Fibroblast of the aortic adventitia (primary cell): ENCODE results near the gene XKRX. TPM values are rescaled to one million over a fixed set of nuclear protein-coding genes. Genes with fewer than 3 reads are reported as not detected.

Source experiments
- DNase-seq: peaks from one replicate; pipeline ENCODE4 v3.0.0-alpha.2; 2010; ENCODE audit warnings: low read depth
- H3K4me3 ChIP-seq: 2 replicates; pipeline ENCODE4 v1.5.1; 2011; ENCODE audit warnings: low read depth, mild to moderate bottlenecking, control low read depth, low read length, moderate library complexity
- total RNA-seq: library from RNA; depleted of rRNA; stranded (reverse); fragments of >200 nt; gene quantifications from 2 replicates; pipeline ENCODE4 v1.2.3, GENCODE V29; 2012; ENCODE audit warnings: low replicate concordance
- TF ChIP-seq, protein P1 (sequence below): IDR thresholded peaks from 2 replicates; pipeline ENCODE4 v1.5.1; 2011; ENCODE audit warnings: mild to moderate bottlenecking, low read length, control low read depth, inconsistent platforms; ENCODE audit not compliant: insufficient read depth

The XKRX gene
- total RNA-seq, 1 donor = 0.36 TPM

DNA sequence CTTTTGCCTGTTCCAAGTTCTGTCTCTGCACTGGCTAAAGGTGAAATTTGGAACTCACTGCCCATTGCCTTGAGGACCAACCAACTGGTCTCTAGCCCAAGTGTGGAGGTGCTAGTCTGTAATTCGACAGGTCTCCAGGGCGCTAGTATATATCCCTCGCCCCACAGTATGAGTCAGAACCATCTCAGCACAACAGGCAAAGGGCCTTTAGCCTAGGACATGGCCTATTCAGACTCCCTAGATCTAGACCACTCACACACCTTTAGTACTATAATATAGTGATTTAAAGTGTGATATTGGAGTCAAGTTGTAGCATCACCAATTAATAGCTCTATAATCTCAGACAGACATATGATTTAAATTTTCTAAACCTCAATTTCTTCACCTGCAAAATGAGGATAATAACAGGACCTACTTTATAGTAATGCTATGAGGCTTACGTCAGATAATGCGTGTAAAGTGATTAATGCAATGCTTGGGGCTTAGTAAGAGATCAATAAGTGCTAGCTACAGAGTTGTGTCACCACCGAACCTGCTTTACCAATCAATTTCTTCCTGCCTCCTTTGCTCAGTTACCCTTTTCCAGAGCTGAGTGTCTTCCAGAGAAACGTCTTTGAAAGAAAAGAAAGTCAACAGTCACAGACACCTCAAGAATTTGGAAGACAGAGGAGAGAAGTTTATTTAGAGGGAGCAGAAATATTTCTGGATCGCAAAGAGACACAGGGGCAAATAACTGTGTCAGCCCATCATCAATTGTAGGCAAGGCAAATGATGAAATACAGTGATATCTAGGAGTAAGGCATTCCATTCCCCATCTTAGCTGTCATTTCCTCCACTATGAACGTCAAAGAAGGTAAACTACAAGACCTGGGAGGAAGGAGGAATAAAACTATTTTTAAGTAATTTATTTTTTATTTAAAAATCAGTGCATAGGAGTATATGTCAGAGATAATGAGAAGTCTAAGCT is 56.8 kb downstream of the XKRX start:
- TF ChIP-seq, protein P1, sequence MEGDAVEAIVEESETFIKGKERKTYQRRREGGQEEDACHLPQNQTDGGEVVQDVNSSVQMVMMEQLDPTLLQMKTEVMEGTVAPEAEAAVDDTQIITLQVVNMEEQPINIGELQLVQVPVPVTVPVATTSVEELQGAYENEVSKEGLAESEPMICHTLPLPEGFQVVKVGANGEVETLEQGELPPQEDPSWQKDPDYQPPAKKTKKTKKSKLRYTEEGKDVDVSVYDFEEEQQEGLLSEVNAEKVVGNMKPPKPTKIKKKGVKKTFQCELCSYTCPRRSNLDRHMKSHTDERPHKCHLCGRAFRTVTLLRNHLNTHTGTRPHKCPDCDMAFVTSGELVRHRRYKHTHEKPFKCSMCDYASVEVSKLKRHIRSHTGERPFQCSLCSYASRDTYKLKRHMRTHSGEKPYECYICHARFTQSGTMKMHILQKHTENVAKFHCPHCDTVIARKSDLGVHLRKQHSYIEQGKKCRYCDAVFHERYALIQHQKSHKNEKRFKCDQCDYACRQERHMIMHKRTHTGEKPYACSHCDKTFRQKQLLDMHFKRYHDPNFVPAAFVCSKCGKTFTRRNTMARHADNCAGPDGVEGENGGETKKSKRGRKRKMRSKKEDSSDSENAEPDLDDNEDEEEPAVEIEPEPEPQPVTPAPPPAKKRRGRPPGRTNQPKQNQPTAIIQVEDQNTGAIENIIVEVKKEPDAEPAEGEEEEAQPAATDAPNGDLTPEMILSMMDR = no peak
- DNase-seq = peak; percentile 66
- H3K4me3 ChIP-seq = no peak overlapping the region

DNA sequence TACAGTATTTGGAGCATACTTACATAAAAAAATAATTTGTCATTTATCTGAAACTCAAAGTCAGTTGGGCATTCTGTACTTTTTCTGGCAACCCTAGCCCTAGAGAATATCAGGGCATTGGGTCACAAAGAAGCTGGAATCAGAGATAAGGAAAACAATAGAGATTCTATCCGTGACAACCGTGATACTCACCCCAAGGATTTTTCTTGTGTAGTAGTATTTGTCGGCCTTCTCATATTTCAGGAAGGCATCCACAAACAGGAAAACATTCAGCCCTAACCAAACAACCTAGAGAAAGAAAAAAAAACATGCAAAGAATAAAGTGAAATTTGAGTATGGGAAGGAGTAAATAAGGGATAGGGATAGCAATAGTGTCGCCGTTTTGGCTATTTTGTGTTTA is 58.2 kb downstream of the XKRX start:
- no peak overlapping the region for H3K4me3 ChIP-seq
- TF ChIP-seq, protein P1 = no peak
- DNase-seq = no peak

DNA sequence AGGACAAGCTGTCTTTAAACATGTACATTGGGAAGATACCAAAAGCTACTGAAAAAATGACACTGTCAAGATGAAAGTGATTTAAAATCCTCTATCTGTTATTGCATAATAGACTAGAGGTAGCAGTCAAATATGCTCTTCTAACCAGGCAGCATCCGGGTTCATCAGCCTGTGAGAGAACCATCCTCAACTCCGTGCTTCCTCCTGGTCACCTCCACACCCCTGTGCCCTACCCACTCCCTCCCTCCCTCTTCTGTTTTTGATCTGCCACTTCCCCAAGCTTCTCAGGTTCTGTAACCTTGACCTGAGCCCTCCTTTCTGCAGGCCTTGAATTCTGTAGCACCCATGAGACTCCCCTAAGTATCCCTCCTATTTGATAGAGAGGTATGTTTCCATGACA is 60.4 kb downstream of the XKRX start:
- no peak overlapping the region for H3K4me3 ChIP-seq
- TF ChIP-seq, protein P1 = no peak
- DNase-seq = no peak

DNA sequence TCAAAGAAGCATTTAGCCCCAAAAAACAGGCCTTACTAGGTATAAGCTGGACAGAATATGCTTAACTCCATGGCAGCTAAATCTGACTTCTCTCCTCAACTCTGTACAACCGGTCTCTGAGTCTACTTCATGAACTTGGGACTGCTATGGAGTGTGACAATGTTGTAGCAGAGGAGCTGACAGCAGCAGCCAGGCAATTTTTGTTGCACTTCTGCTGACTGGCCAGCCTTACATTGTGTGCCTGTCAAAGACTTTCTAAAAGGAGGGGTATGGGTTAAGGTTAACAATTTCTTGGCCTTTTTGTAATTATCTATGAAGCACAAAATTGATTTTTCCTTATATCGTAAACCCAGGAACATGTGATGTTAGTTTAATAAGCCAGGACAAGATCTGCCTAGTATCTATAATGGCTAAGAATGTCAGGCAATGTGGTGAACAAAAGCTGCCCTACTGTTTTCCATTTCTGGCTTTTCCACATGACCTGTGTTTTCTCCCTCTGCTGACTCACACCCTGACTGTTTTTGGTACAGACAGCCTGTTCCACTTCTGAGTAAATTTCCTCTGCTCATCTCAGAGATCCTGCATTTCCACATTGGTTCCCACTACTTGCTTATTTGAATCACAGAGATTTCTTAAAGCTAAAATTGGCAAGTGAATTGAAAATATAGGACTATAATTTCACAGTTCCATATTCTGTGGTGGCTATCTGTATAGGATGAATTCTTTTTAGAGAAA is 63.9 kb downstream of the XKRX start:
- TF ChIP-seq, protein P1 = no peak
- peak; percentile 59 for DNase-seq
- H3K4me3 ChIP-seq = no peak overlapping the region

Other genes starting within 250 kb of the XKRX start
- gene SYTL4, start 196.8 kb downstream of the XKRX start, total RNA-seq = 5.1 and 38.7 TPM in 2 replicates
- gene CSTF2, start 108.5 kb downstream of the XKRX start, total RNA-seq = 12.5 and 22.3 TPM in 2 replicates
- not detected in 2 replicates for gene NOX1, start 54.6 kb downstream of the XKRX start, total RNA-seq
- not detected in 2 replicates for gene ARL13A, start 40.8 kb upstream of the XKRX start, total RNA-seq
- 13.6 and 18.3 TPM in 2 replicates for gene TRMT2B, start 123.2 kb upstream of the XKRX start, total RNA-seq
- 2.5 and 14.4 TPM in 2 replicates for gene TMEM35A, start 150.0 kb upstream of the XKRX start, total RNA-seq
- 4.3 and 23.4 TPM in 2 replicates for gene CENPI, start 169.3 kb upstream of the XKRX start, total RNA-seq